Measurements from ENCODE around the gene FOXL3.

DNA sequence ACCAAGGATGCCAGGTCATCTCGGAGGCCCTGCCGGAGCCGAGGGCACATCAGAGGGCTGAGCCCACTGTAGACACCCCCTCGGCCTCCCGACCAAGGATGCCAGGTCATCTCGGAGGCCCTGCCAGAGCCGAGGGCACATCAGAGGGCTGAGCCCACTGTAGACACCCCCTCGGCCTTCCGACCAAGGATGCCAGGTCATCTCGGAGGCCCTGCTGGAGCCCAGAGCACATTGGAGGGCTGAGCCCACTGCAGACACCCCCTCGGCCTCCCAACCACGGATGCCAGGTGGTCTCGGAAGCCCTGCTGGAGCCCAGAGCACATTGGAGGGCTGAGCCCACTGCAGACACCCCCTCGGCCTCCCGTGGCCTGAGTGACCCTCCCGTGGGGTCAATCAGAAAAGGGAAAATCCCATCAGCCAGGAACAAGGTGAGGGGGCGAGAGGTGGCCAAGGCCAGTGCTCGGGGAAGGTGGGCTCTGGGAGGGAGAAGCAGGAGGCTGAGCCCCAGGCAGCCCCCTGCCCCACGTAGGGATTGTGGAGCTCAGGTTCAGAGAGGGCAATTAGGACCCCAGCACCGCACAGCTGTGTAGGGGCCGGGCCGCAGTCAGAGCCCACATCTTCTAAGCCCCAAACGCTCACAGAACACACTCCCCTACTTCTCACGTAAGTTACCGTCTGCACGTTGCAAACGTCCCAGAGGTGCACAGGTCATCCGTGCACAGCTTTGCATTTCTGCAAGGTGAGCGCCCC lies 37.6 kb upstream of the FOXL3 start:
- TF ChIP-seq, protein P1, sequence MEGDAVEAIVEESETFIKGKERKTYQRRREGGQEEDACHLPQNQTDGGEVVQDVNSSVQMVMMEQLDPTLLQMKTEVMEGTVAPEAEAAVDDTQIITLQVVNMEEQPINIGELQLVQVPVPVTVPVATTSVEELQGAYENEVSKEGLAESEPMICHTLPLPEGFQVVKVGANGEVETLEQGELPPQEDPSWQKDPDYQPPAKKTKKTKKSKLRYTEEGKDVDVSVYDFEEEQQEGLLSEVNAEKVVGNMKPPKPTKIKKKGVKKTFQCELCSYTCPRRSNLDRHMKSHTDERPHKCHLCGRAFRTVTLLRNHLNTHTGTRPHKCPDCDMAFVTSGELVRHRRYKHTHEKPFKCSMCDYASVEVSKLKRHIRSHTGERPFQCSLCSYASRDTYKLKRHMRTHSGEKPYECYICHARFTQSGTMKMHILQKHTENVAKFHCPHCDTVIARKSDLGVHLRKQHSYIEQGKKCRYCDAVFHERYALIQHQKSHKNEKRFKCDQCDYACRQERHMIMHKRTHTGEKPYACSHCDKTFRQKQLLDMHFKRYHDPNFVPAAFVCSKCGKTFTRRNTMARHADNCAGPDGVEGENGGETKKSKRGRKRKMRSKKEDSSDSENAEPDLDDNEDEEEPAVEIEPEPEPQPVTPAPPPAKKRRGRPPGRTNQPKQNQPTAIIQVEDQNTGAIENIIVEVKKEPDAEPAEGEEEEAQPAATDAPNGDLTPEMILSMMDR (IDR thresholded peaks at IDR 0.05): no peak
- TF ChIP-seq ZFX (IDR thresholded peaks at IDR 0.05; ENCODE audit: borderline replicate concordance): no peak
